ENCODE measurements around the gene B4GALT1.

B4GALT1 gene

DNA sequence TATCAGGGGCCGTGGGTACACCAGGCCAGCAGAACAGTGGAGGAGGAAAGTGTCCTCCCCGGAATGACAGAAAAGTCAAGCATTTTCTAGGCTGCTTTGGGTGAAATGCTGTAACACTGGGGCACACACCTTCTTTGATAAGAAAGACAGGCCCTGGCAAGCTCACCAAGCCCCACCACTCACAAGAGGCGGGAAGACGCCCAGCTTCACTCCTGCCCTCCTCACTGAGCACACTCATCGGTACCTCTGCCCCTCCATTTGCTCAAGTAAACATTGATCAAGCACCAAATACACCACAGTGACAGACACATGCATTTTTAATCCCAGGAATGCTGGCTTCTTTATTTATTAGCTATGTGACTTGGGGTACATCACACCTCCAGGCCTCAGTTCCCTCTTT, 43.1 kb downstream of the B4GALT1 start:
- no peaks in the 10 kb centered on the region for H3K27me3 ChIP-seq (ENCODE audit: control insufficient read depth, insufficient read depth, low read length)
- H3K4me3 ChIP-seq (ENCODE audit: low read length) = no peak overlapping the region
- H3K27ac ChIP-seq (ENCODE audit: low read length) = no peak overlapping the region
- H3K36me3 ChIP-seq (ENCODE audit: control insufficient read depth, low read depth, low read length) = no peaks in the 10 kb centered on the region
- H3K4me1 ChIP-seq (ENCODE audit: control insufficient read depth, low read depth, low read length) = no peaks in the 10 kb centered on the region
- H3K9me3 ChIP-seq (ENCODE audit: control insufficient read depth, low read depth, low read length) = no peaks in the 10 kb centered on the region
- H3K9ac ChIP-seq (ENCODE audit: low read length) = no peak overlapping the region

DNA sequence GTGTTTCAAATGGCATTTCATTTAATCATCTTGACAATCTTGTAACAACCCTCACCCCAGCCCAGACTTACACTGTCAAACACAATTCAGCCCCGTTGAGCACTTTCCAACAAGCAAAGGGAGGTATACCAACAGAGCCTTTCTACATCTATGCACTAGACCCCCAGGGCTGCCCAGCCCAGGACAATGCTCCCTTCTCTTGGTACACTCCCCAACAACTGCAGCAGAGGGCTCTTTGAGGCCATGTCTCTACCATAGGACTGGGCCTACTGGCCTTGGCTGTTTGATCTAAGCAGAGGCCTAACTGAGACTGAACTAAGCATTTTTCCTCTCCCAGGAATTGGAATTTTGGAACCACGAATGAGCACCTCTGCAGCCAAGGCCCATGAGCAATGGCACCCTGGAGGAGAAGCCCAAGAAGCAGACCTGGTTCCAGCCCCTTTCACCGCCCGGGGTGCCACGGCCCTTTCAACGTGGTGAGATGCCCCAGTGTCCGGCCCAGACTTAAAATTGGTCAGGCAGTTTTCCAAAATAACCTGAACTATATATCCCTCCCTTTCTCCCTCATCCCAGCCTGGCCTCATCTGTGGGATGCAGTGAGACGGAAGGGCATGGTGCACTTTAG, 43.6 kb downstream of the B4GALT1 start:
- Histone ChIP-seq H3K9ac (ENCODE audit: low read length) (no peak overlapping the region), H3K36me3 (ENCODE audit: control insufficient read depth, low read depth, low read length) (no peaks in the 10 kb centered on the region), H3K27ac (ENCODE audit: low read length) (no peak overlapping the region), H3K4me1 (ENCODE audit: control insufficient read depth, low read depth, low read length) (no peaks in the 10 kb centered on the region), H3K27me3 (ENCODE audit: control insufficient read depth, insufficient read depth, low read length) (no peaks in the 10 kb centered on the region), H3K4me3 (ENCODE audit: low read length) (no peak overlapping the region), H3K9me3 (ENCODE audit: control insufficient read depth, low read depth, low read length) (no peaks in the 10 kb centered on the region)

DNA sequence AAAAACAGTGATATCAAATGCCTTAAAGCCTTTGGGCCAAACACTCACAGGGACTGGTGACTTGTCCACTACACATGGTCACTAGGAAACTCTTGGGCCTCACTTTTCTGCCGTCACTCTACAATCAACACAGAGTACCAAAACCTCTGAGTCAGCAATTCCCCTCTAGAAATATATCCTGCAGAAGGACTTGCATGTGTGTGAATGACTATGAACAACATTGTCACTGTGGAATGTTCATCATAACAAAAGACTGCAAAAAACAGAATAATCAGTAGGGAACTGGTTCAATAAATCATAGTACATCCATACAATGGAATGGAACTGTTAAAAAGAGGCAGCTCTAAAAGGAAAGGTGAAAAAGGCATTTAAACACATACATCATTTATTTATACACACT, 46.5 kb downstream of the B4GALT1 start:
- no peaks in the 10 kb centered on the region for H3K9me3 ChIP-seq (ENCODE audit: control insufficient read depth, low read depth, low read length)
- H3K36me3 ChIP-seq (ENCODE audit: control insufficient read depth, low read depth, low read length) = no peaks in the 10 kb centered on the region
- no peaks in the 10 kb centered on the region for H3K4me1 ChIP-seq (ENCODE audit: control insufficient read depth, low read depth, low read length)
- H3K9ac ChIP-seq (ENCODE audit: low read length) = no peak overlapping the region
- no peak overlapping the region for H3K4me3 ChIP-seq (ENCODE audit: low read length)
- no peaks in the 10 kb centered on the region for H3K27me3 ChIP-seq (ENCODE audit: control insufficient read depth, insufficient read depth, low read length)
- H3K27ac ChIP-seq (ENCODE audit: low read length) = no peak overlapping the region

DNA sequence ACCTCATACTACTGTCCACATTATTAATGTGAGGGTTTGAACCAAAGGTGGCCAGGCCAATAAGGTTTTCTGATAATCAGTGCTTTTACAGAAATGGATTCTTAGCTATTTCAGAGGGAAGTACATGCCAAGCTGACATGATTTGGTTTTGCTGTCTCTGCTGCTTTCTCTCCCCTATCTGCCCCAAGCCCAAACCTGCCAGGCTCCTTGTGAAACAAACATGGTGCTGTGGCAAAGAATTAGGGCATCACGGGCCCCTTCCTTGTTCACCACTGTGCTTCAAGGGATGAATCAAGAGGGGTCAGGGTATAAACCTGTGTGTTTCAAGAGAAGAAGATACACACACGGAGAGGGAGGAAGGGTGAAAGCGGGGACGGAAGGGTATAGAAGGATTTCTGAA, 49.3 kb downstream of the B4GALT1 start:
- Histone ChIP-seq H3K36me3 (ENCODE audit: control insufficient read depth, low read depth, low read length) (no peaks in the 10 kb centered on the region), H3K27ac (ENCODE audit: low read length) (no peak overlapping the region), H3K9me3 (ENCODE audit: control insufficient read depth, low read depth, low read length) (no peaks in the 10 kb centered on the region), H3K4me1 (ENCODE audit: control insufficient read depth, low read depth, low read length) (no peaks in the 10 kb centered on the region), H3K9ac (ENCODE audit: low read length) (no peak overlapping the region), H3K27me3 (ENCODE audit: control insufficient read depth, insufficient read depth, low read length) (no peaks in the 10 kb centered on the region), H3K4me3 (ENCODE audit: low read length) (no peak overlapping the region)

DNA sequence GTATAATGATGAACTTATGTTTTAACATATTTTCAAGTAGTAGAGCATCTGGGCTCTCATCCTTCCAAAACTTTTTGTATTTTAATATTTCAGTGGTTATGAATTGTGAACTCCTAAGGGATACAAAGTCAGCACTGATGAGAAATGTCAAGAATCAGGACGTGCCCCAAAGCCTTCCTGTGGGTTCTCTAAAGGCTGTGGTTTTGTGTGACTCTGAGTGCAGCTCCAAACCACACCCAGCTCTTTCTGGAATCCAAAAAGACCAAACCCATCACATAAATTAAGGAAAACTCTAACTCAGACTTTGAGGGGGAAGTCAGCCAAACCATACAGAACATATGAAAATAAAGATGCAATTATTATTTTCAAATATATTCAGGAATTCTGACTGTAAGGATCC, 49.8 kb downstream of the B4GALT1 start:
- Histone ChIP-seq H3K9me3 (ENCODE audit: control insufficient read depth, low read depth, low read length) (no peaks in the 10 kb centered on the region), H3K27ac (ENCODE audit: low read length) (no peak overlapping the region), H3K4me1 (ENCODE audit: control insufficient read depth, low read depth, low read length) (peaks cover 1% of the 10 kb centered on the region), H3K9ac (ENCODE audit: low read length) (no peak overlapping the region), H3K27me3 (ENCODE audit: control insufficient read depth, insufficient read depth, low read length) (no peaks in the 10 kb centered on the region), H3K36me3 (ENCODE audit: control insufficient read depth, low read depth, low read length) (no peaks in the 10 kb centered on the region), H3K4me3 (ENCODE audit: low read length) (no peak overlapping the region)

GRCh38 chr9:33116860-33117259, 50.3 kb downstream of the B4GALT1 start:
- Histone ChIP-seq H3K27me3 (ENCODE audit: control insufficient read depth, insufficient read depth, low read length) (no peaks in the 10 kb centered on the region), H3K27ac (ENCODE audit: low read length) (no peak overlapping the region), H3K4me1 (ENCODE audit: control insufficient read depth, low read depth, low read length) (peaks cover 5% of the 10 kb centered on the region), H3K36me3 (ENCODE audit: control insufficient read depth, low read depth, low read length) (no peaks in the 10 kb centered on the region), H3K9ac (ENCODE audit: low read length) (no peak overlapping the region), H3K9me3 (ENCODE audit: control insufficient read depth, low read depth, low read length) (no peaks in the 10 kb centered on the region), H3K4me3 (ENCODE audit: low read length) (no peak overlapping the region)

GRCh38 chr9:33114746-33115145, 52.4 kb downstream of the B4GALT1 start:
- no peaks in the 10 kb centered on the region for H3K27me3 ChIP-seq (ENCODE audit: control insufficient read depth, insufficient read depth, low read length)
- no peak overlapping the region for H3K9ac ChIP-seq (ENCODE audit: low read length)
- no peaks in the 10 kb centered on the region for H3K9me3 ChIP-seq (ENCODE audit: control insufficient read depth, low read depth, low read length)
- no peak overlapping the region for H3K27ac ChIP-seq (ENCODE audit: low read length)
- H3K36me3 ChIP-seq (ENCODE audit: control insufficient read depth, low read depth, low read length) = no peaks in the 10 kb centered on the region
- no peak overlapping the region for H3K4me3 ChIP-seq (ENCODE audit: low read length)
- H3K4me1 ChIP-seq (ENCODE audit: control insufficient read depth, low read depth, low read length) = peaks cover 9% of the 10 kb centered on the region

GRCh38 chr9:33113799-33114547, 53.2 kb downstream of the B4GALT1 start:
- H3K27ac ChIP-seq (ENCODE audit: low read length) = no peak overlapping the region

DNA sequence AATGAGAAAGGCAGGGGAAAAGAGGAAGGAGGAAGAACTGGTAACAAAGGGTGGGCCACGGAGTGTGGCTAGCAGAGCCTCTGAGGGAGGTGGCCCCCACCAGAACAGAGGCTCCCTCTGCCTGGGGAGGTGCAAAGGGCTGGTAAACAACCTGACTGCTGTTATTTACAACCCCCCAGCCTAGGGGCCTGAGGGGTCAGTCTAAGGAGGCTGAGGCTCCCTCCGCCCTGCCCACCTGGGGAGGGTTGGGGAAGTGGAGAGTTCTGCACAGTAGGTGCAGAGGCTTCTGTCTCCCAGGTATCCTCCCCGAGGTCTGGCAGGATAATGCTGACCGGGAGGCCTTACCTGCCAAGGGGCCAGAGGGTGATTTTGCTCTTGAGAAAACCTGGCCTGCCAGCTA, 55.0 kb downstream of the B4GALT1 start:
- Histone ChIP-seq H3K27me3 (ENCODE audit: control insufficient read depth, insufficient read depth, low read length) (no peaks in the 10 kb centered on the region), H3K4me1 (ENCODE audit: control insufficient read depth, low read depth, low read length) (peaks cover 14% of the 10 kb centered on the region), H3K27ac (ENCODE audit: low read length) (no peak overlapping the region)

More at GRCh38 chr9:33113799-33114547, 53.2 kb downstream of the B4GALT1 start:
- no peaks in the 10 kb centered on the region for H3K36me3 ChIP-seq (ENCODE audit: control insufficient read depth, low read depth, low read length)
- no peak overlapping the region for H3K9ac ChIP-seq (ENCODE audit: low read length)
- no peak overlapping the region for H3K4me3 ChIP-seq (ENCODE audit: low read length)
- no peaks in the 10 kb centered on the region for H3K27me3 ChIP-seq (ENCODE audit: control insufficient read depth, insufficient read depth, low read length)
- H3K9me3 ChIP-seq (ENCODE audit: control insufficient read depth, low read depth, low read length) = no peaks in the 10 kb centered on the region
- H3K4me1 ChIP-seq (ENCODE audit: control insufficient read depth, low read depth, low read length) = peaks cover 9% of the 10 kb centered on the region

GRCh38 chr9:33111631-33112030, 55.5 kb downstream of the B4GALT1 start:
- Histone ChIP-seq H3K27me3 (ENCODE audit: control insufficient read depth, insufficient read depth, low read length) (no peaks in the 10 kb centered on the region), H3K9ac (ENCODE audit: low read length) (no peak overlapping the region), H3K4me1 (ENCODE audit: control insufficient read depth, low read depth, low read length) (peaks cover 15% of the 10 kb centered on the region), H3K9me3 (ENCODE audit: control insufficient read depth, low read depth, low read length) (no peaks in the 10 kb centered on the region), H3K27ac (ENCODE audit: low read length) (no peak overlapping the region), H3K36me3 (ENCODE audit: control insufficient read depth, low read depth, low read length) (no peaks in the 10 kb centered on the region), H3K4me3 (ENCODE audit: low read length) (no peak overlapping the region)

More for the DNA sequence above, 55.0 kb downstream of the B4GALT1 start:
- Histone ChIP-seq H3K9ac (ENCODE audit: low read length) (no peak overlapping the region), H3K9me3 (ENCODE audit: control insufficient read depth, low read depth, low read length) (no peaks in the 10 kb centered on the region), H3K4me3 (ENCODE audit: low read length) (no peak overlapping the region), H3K36me3 (ENCODE audit: control insufficient read depth, low read depth, low read length) (no peaks in the 10 kb centered on the region)

DNA sequence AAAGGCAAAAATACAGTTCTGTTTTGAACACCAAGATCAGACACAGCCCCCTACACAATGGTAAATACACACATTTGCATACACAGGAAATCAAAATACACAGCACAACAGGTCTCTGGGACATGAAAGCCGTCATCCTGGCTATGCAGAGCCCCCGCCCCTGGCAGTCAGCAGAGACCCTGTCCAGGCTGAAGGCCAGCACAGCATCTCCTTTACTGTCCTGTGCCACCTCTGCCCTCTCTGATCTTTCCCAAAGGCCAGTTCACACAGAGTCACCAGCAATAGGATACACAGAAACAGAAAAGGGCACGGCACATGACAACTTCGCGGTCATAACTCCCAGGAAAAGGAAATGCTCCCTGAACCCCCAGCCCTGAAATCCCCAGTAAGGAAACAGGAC, 56.5 kb downstream of the B4GALT1 start:
- H3K27ac ChIP-seq (ENCODE audit: low read length) = no peak overlapping the region
- H3K4me1 ChIP-seq (ENCODE audit: control insufficient read depth, low read depth, low read length) = peaks cover 15% of the 10 kb centered on the region
- no peak overlapping the region for H3K9ac ChIP-seq (ENCODE audit: low read length)
- H3K4me3 ChIP-seq (ENCODE audit: low read length) = no peak overlapping the region
- H3K36me3 ChIP-seq (ENCODE audit: control insufficient read depth, low read depth, low read length) = no peaks in the 10 kb centered on the region
- H3K27me3 ChIP-seq (ENCODE audit: control insufficient read depth, insufficient read depth, low read length) = no peaks in the 10 kb centered on the region
- H3K9me3 ChIP-seq (ENCODE audit: control insufficient read depth, low read depth, low read length) = no peaks in the 10 kb centered on the region
